ENCODE measurements around the gene FAM83C. TPM values are rescaled to one million over a fixed set of nuclear protein-coding genes. Genes with fewer than 3 reads are reported as not detected.

The FAM83C gene
- total RNA-seq, 2 experiments from 2014 or later, result not detected

DNA sequence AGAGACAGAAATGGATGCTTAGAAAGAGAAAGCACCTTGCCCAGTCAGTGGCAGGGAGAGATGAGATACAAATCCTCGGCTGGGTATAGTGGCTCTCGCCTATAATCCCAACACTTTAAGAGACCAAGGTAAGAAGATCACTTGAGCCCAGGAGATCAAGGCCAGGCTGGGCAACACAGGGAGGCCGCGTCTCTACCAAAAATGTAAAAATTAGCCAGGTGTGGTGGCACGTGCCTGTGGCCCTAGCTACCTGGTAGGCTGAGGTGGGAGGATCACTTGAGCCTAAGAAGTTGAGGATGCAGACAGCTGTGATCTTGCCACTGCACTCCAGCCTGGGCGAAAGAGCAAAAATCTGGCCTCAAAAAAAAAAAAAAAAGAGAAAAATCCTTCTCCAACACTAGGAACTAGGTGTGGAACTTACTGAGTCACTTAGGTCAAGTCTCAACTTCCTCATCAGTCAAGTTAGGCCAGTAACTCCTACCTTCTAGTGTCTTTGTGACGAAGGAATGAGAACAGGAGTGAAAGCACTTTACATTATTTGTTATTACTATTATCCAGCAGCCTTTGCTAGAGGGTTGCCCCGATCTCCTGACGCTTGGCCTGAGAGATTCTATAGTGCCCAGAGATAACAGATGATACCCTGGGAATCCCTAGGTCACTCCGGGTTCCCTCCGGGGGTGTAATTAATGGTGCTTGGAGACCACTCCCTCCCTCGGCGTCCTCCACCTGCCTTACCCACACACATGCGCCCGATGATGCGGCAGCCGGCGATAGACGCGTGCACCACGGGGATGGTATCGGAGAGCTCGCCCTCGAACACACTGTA, 8.6 kb downstream of the FAM83C start:
- intact Hi-C loops (cut with DNase I, micrococcal nuclease), result loop anchor here in 1 of 2 experiments (5.0 kb wide), 1 partner anchor 669 kb away; the partner anchor contains the start of gene SCAND1
- ATAC-seq (ENCODE audit: poor library complexity) (peak; percentile 4), DNase-seq (peak in 2 of 14 experiments; percentile 12 to 26)
- H3K4me3 Mint-ChIP-seq, result peak overlapping the region; percentile 97
- peaks cover 27% of the 10 kb centered on the region for H3K4me1 Mint-ChIP-seq (ENCODE audit: low read depth)
- TF ChIP-seq, protein P1, sequence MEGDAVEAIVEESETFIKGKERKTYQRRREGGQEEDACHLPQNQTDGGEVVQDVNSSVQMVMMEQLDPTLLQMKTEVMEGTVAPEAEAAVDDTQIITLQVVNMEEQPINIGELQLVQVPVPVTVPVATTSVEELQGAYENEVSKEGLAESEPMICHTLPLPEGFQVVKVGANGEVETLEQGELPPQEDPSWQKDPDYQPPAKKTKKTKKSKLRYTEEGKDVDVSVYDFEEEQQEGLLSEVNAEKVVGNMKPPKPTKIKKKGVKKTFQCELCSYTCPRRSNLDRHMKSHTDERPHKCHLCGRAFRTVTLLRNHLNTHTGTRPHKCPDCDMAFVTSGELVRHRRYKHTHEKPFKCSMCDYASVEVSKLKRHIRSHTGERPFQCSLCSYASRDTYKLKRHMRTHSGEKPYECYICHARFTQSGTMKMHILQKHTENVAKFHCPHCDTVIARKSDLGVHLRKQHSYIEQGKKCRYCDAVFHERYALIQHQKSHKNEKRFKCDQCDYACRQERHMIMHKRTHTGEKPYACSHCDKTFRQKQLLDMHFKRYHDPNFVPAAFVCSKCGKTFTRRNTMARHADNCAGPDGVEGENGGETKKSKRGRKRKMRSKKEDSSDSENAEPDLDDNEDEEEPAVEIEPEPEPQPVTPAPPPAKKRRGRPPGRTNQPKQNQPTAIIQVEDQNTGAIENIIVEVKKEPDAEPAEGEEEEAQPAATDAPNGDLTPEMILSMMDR (IDR thresholded peaks at IDR 0.05), result no peak
- Histone ChIP-seq H3K4me3 (ENCODE audit: low read length) (peak overlapping the region; percentile 88), H3K4me1 (ENCODE audit: insufficient read depth, low read length) (peaks cover 24% of the 10 kb centered on the region), H3K27me3 (ENCODE audit: control insufficient read depth in 1 of 2, insufficient read depth in 2 of 2, low read length in 2 of 2) (no peaks in the 10 kb centered on the region), H3K9me3 (ENCODE audit: control insufficient read depth in 1 of 2, insufficient read depth in 1 of 2, low read length in 2 of 2) (no peaks in the 10 kb centered on the region), H3K36me3 (ENCODE audit: insufficient read depth, low read length) (peaks cover 29% of the 10 kb centered on the region), H3K27ac (ENCODE audit: low read depth in 1 of 2, low read length in 2 of 2) (peak overlapping the region; percentile 61 to 71)
- no peaks in the 10 kb centered on the region for H3K27me3 Mint-ChIP-seq
- peaks cover 41% of the 10 kb centered on the region for H3K36me3 Mint-ChIP-seq (ENCODE audit: low read depth)
- POLR2A ChIA-PET, result interaction anchor here (0.7 to 1.9 kb wide), 6 partner anchors 20 to 670 kb away, joined by 3 to 7 read pairs (median 5); partner anchors contain the start of genes CEP250, RBM39 and SCAND1
- H3K9me3 Mint-ChIP-seq, result no peaks in the 10 kb centered on the region
- H3K27ac Mint-ChIP-seq, result peak overlapping the region; percentile 84
- CTCF ChIA-PET, result interaction anchor here (0.5 to 1.6 kb wide), 4 partner anchors 20 to 671 kb away, joined by 3 to 12 read pairs (median 4); no protein-coding TSS in a partner anchor

DNA sequence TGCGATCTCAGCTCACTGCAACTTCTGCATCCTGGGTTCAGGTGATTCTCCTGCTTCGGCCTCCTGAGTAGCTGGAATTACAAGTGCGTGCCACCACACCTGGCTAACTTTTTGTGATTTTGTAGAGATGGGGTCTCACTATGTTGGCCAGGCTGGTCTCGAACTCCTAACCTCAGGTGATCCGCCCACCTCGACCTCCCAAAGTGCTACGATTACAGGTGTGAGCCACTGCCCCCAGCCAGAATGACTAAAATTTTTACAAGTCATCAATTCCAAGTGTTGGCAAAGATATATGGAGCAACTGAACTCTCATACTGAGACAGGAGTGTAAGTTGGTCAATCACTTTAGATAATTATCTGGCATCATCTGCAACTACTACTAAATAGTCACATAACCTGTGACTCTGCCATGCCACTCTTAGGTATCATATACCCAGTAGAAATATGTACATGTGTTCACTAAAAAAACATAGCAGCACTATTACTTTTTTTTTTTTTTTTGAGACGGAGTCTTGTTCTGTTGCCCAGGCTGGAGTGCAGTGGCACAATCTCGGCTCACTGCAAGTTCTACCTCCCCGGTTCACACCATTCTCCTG, 10.6 kb downstream of the FAM83C start:
- ChIA-PET POLR2A (no interaction called here), CTCF (no interaction called here)
- Mint-ChIP-seq H3K27me3 (no peaks in the 10 kb centered on the region), H3K9me3 (no peaks in the 10 kb centered on the region), H3K27ac (peak overlapping the region; percentile 64), H3K36me3 (ENCODE audit: low read depth) (peaks cover 56% of the 10 kb centered on the region), H3K4me1 (ENCODE audit: low read depth) (peaks cover 37% of the 10 kb centered on the region), H3K4me3 (peak overlapping the region; percentile 15)
- no peaks in the 10 kb centered on the region for H3K27me3 ChIP-seq (ENCODE audit: control insufficient read depth in 1 of 2, insufficient read depth in 2 of 2, low read length in 2 of 2)
- intact Hi-C loops (cut with DNase I, micrococcal nuclease), result loop anchor here in 1 of 2 experiments (5.0 kb wide), 1 partner anchor 671 kb away; the partner anchor contains the start of gene SCAND1
- no peak overlapping the region for H3K27ac ChIP-seq (ENCODE audit: low read depth in 1 of 2, low read length in 2 of 2)
- ATAC-seq (ENCODE audit: poor library complexity), result no peak
- H3K4me3 ChIP-seq (ENCODE audit: low read length), result no peak overlapping the region
- peaks cover 33% of the 10 kb centered on the region for H3K36me3 ChIP-seq (ENCODE audit: insufficient read depth, low read length)
- H3K4me1 ChIP-seq (ENCODE audit: insufficient read depth, low read length), result peaks cover 39% of the 10 kb centered on the region
- TF ChIP-seq, protein P1 (IDR thresholded peaks at IDR 0.05), result no peak
- H3K9me3 ChIP-seq (ENCODE audit: control insufficient read depth in 1 of 2, insufficient read depth in 1 of 2, low read length in 2 of 2), result no peaks in the 10 kb centered on the region
- no peak for DNase-seq

DNA sequence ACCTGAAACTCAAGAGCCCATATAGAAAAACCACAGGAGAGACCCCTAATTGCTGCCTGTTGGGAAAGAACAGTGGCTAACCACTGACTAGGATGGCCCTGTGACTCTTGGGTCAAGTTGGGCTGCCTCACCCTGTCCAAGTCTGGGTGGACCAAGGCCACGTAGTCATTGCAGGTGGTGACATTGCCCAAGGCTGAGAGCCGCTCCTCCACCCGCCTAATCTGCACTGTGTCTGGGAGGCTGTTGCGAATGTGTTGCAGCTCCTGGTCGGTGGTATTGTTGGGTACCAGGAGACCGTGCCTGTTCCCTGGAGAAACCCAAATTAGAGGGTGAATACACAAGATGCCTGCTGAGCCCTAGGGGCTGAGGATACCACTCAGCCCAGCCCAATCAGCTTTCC, 11.7 kb downstream of the FAM83C start:
- Mint-ChIP-seq H3K4me3 (peak overlapping the region; percentile 86), H3K9me3 (no peaks in the 10 kb centered on the region), H3K4me1 (ENCODE audit: low read depth) (peaks cover 48% of the 10 kb centered on the region), H3K36me3 (ENCODE audit: low read depth) (peaks cover 56% of the 10 kb centered on the region), H3K27me3 (no peaks in the 10 kb centered on the region), H3K27ac (peak overlapping the region; percentile 97)
- H3K4me3 ChIP-seq (ENCODE audit: low read length), result no peak overlapping the region
- peaks cover 40% of the 10 kb centered on the region for H3K36me3 ChIP-seq (ENCODE audit: insufficient read depth, low read length)
- H3K27ac ChIP-seq (ENCODE audit: low read depth in 1 of 2, low read length in 2 of 2), result no peak overlapping the region
- ChIA-PET POLR2A (no interaction called here), CTCF (interaction anchor here (1.0 kb wide), 1 partner anchor 23 kb away, joined by 3 read pairs; no protein-coding TSS in a partner anchor)
- H3K9me3 ChIP-seq (ENCODE audit: control insufficient read depth in 1 of 2, insufficient read depth in 1 of 2, low read length in 2 of 2), result no peaks in the 10 kb centered on the region
- H3K27me3 ChIP-seq (ENCODE audit: control insufficient read depth in 1 of 2, insufficient read depth in 2 of 2, low read length in 2 of 2), result no peaks in the 10 kb centered on the region
- DNase-seq, result no peak
- TF ChIP-seq, protein P1 (IDR thresholded peaks at IDR 0.05), result no peak
- no peak for ATAC-seq (ENCODE audit: poor library complexity)
- peaks cover 50% of the 10 kb centered on the region for H3K4me1 ChIP-seq (ENCODE audit: insufficient read depth, low read length)
- intact Hi-C loops (cut with DNase I, micrococcal nuclease), result loop anchor here in 1 of 2 experiments (5.0 kb wide), 1 partner anchor 672 kb away; the partner anchor contains the start of gene SCAND1
